NCI-H524 (cell line): ENCODE data around the gene EPHA6.
"Not testable (repeated sequence)": the region's sequence is repeated elsewhere in the genome, so short reads cannot be mapped to it uniquely, and the experiment has no call there.

ENCODE experiments used
- DNase-seq, 2 experiments: peaks; one replicate each; lab custom pipeline; 2025; lab: John Stamatoyannopoulos, UW

Gene EPHA6

GRCh38 chr3:97464035-97464434 is 649.6 kb downstream of the EPHA6 start:
- no peak for DNase-seq

GRCh38 chr3:97470481-97470880 is 656.1 kb downstream of the EPHA6 start:
- DNase-seq: no peak

- DNase-seq: peak in 1 of 2 experiments; percentile 17
These were observed 665.3 kb downstream of the EPHA6 start for GRCh38 chr3:97479740-97480139.

GRCh38 chr3:97480696-97481289 is 666.4 kb downstream of the EPHA6 start:
- DNase-seq: not testable (repeated sequence)

- no peak for DNase-seq
These were observed 667.0 kb downstream of the EPHA6 start for GRCh38 chr3:97481416-97481815.

GRCh38 chr3:97485206-97485605 is 670.8 kb downstream of the EPHA6 start:
- DNase-seq: no peak

- no peak for DNase-seq
These were observed 673.2 kb downstream of the EPHA6 start for GRCh38 chr3:97487587-97487986.

GRCh38 chr3:97488741-97489140 is 674.3 kb downstream of the EPHA6 start:
- DNase-seq: no peak

GRCh38 chr3:97495896-97496295 is 681.5 kb downstream of the EPHA6 start:
- no peak for DNase-seq

- DNase-seq: no peak
These were observed 682.7 kb downstream of the EPHA6 start for GRCh38 chr3:97497138-97497537.

GRCh38 chr3:97504463-97504862 is 690.1 kb downstream of the EPHA6 start:
- no peak for DNase-seq

- no peak for DNase-seq
These were observed 696.4 kb downstream of the EPHA6 start for GRCh38 chr3:97510795-97511194.

- DNase-seq: peak in 1 of 2 experiments; percentile 14
These were observed 700.7 kb downstream of the EPHA6 start for GRCh38 chr3:97515076-97515475.

- no peak for DNase-seq
These were observed 716.3 kb downstream of the EPHA6 start for GRCh38 chr3:97530691-97531090.

- DNase-seq: not testable (repeated sequence)
These were observed 733.2 kb downstream of the EPHA6 start for GRCh38 chr3:97547573-97547972.

- no peak for DNase-seq
These were observed 736.0 kb downstream of the EPHA6 start for GRCh38 chr3:97550408-97550807.

- no peak for DNase-seq
These were observed 737.8 kb downstream of the EPHA6 start for GRCh38 chr3:97552186-97552585.

- DNase-seq: no peak
These were observed 761.3 kb downstream of the EPHA6 start for GRCh38 chr3:97575742-97576141.

- no peak for DNase-seq
These were observed 761.8 kb downstream of the EPHA6 start for GRCh38 chr3:97576221-97576620.

- DNase-seq: no peak
These were observed 765.0 kb downstream of the EPHA6 start for GRCh38 chr3:97579365-97579764.

GRCh38 chr3:97610626-97611025 is 796.2 kb downstream of the EPHA6 start:
- no peak for DNase-seq

- no peak for DNase-seq
These were observed 798.2 kb downstream of the EPHA6 start for GRCh38 chr3:97612632-97613031.

- DNase-seq: no peak
These were observed 798.7 kb downstream of the EPHA6 start for GRCh38 chr3:97613139-97613538.

- DNase-seq: not testable (repeated sequence)
These were observed 806.1 kb downstream of the EPHA6 start for GRCh38 chr3:97620514-97620913.
